GM23338 (cell line): ENCODE data around the gene TMEM9. TPM values are rescaled to one million over a fixed set of nuclear protein-coding genes. Genes with fewer than 3 reads are reported as not detected.

ENCODE experiments used
- ATAC-seq: fragments of 200-7000 bp; cut with Tn5 transposase; 3 replicates; pipeline ENCODE4 v1.9.1; 2020
- DNase-seq: peaks from one replicate; pipeline ENCODE4 v3.0.0-alpha.2; 2015; ENCODE audit warnings: low spot score
- H2AFZ ChIP-seq: fragments of 200-600 bp; sonication (generic); 2 replicates; pipeline ENCODE4 v1.8.0; 2016; ENCODE audit warnings: antibody characterized with exemption, mild to moderate bottlenecking, moderate library complexity
- H3F3A ChIP-seq: fragments of 200-600 bp; sonication (generic); replicated peaks from 2 replicates; pipeline ENCODE4 v1.8.0; 2017; ENCODE audit warnings: antibody characterized with exemption, mixed run types, low read depth
- H3K27ac ChIP-seq: fragments of 200-600 bp; sonication (generic); 2 replicates; pipeline ENCODE4 v1.6.1; 2016; ENCODE audit warnings: low read depth
- H3K27me3 ChIP-seq: fragments of 200-600 bp; sonication (generic); 2 replicates; pipeline ENCODE4 v1.8.0; 2016; ENCODE audit warnings: mild to moderate bottlenecking, mixed run types, moderate library complexity; ENCODE audit not compliant: insufficient read depth
- H3K36me3 ChIP-seq: fragments of 200-600 bp; sonication (generic); 2 replicates; pipeline ENCODE4 v1.8.0; 2016; ENCODE audit warnings: mild to moderate bottlenecking; ENCODE audit not compliant: insufficient read depth
- H3K4me1 ChIP-seq: fragments of 200-600 bp; sonication (generic); 2 replicates; pipeline ENCODE4 v1.8.0; 2016; ENCODE audit warnings: mild to moderate bottlenecking, moderate library complexity; ENCODE audit not compliant: insufficient read depth
- H3K4me2 ChIP-seq: fragments of 200-600 bp; sonication (generic); 2 replicates; pipeline ENCODE4 v1.7.1; 2017; ENCODE audit warnings: mixed run types
- H3K4me3 ChIP-seq: fragments of 200-600 bp; sonication (generic); 2 replicates; pipeline ENCODE4 v1.6.1; 2016; ENCODE audit warnings: mixed run types
- H3K79me2 ChIP-seq: fragments of 200-600 bp; sonication (generic); replicated peaks from 2 replicates; pipeline ENCODE4 v1.8.0; 2017; ENCODE audit warnings: mild to moderate bottlenecking; ENCODE audit not compliant: insufficient read depth
- H3K9me2 ChIP-seq: fragments of 200-600 bp; sonication (generic); 2 replicates; pipeline ENCODE4 v1.8.0; 2017; ENCODE audit not compliant: insufficient read depth
- H4K20me1 ChIP-seq: fragments of 200-600 bp; sonication (generic); replicated peaks from 2 replicates; pipeline ENCODE4 v1.8.0; 2017; ENCODE audit warnings: mild to moderate bottlenecking; ENCODE audit not compliant: insufficient read depth
- H3K27ac Mint-ChIP-seq: 2 replicates; pipeline ENCODE4 v1.8.0; 2020; ENCODE audit warnings: inconsistent platforms, mild to moderate bottlenecking, moderate library complexity, mixed read lengths
- H3K27me3 Mint-ChIP-seq: 3 replicates; pipeline ENCODE4 v1.8.0; 2022; ENCODE audit warnings: low read depth, mild to moderate bottlenecking, moderate library complexity, mixed read lengths, inconsistent platforms; ENCODE audit not compliant: insufficient read depth, poor library complexity
- H3K36me3 Mint-ChIP-seq: 3 replicates; pipeline ENCODE4 v1.8.0; 2021; ENCODE audit warnings: low read depth, mild to moderate bottlenecking, inconsistent platforms, moderate library complexity, mixed read lengths
- H3K4me1 Mint-ChIP-seq: 3 replicates; pipeline ENCODE4 v1.8.0; 2020; ENCODE audit warnings: mild to moderate bottlenecking, inconsistent platforms, mixed read lengths
- H3K4me3 Mint-ChIP-seq: 3 replicates; pipeline ENCODE4 v1.8.0; 2021; ENCODE audit warnings: moderate library complexity, mild to moderate bottlenecking, inconsistent platforms, mixed read lengths
- H3K9me3 Mint-ChIP-seq: 3 replicates; pipeline ENCODE4 v1.8.0; 2020; ENCODE audit warnings: moderate library complexity, mild to moderate bottlenecking, inconsistent platforms, mixed read lengths
- CREB1 ChIP-seq: fragments of 250-450 bp; sonication (Bioruptor Pico); IDR thresholded peaks from 2 replicates; pipeline ENCODE4 v1.5.0; 2020; ENCODE audit warnings: low read depth, mild to moderate bottlenecking, moderate library complexity
- CTCF ChIP-seq, 2 experiments: fragments of 200-600 bp in 1 of 2; sonication (generic) in 1 of 2; conservative IDR thresholded peaks; 2 replicates each; pipeline versions ENCODE4 v1.5.1 to v1.6.1; 2016 to 2017; ENCODE audit warnings: antibody characterized with exemption in 2 of 2, low read depth in 2 of 2, mild to moderate bottlenecking in 2 of 2, moderate library complexity in 1 of 2
- NANOG ChIP-seq: IDR thresholded peaks from 2 replicates; pipeline ENCODE4 v1.6.1; 2016; ENCODE audit warnings: antibody characterized with exemption, borderline replicate concordance
- POLR2AphosphoS5 ChIP-seq: IDR thresholded peaks from 2 replicates; pipeline ENCODE4 v1.6.1; 2016; ENCODE audit warnings: antibody characterized with exemption, low read depth
- REST ChIP-seq: IDR thresholded peaks from one replicate; pipeline ENCODE4 v1.6.1; 2018; ENCODE audit warnings: antibody characterized with exemption; ENCODE audit not compliant: unreplicated experiment
- STAT1 ChIP-seq: IDR thresholded peaks from one replicate; pipeline ENCODE4 v1.6.1; 2016; ENCODE audit warnings: antibody characterized with exemption; ENCODE audit not compliant: unreplicated experiment
- ZNF114 ChIP-seq: fragments of 250-450 bp; sonication (Bioruptor Pico); IDR thresholded peaks from 2 replicates; pipeline ENCODE4 v1.5.0; 2020; ENCODE audit warnings: mild to moderate bottlenecking, moderate library complexity
- ZNF331 ChIP-seq: fragments of 250-450 bp; sonication (Bioruptor Pico); IDR thresholded peaks from 2 replicates; pipeline ENCODE4 v1.5.0; 2020; ENCODE audit warnings: low read depth, mild to moderate bottlenecking, moderate library complexity
- ZNF462 ChIP-seq: fragments of 250-450 bp; sonication (Bioruptor Pico); IDR thresholded peaks from 2 replicates; pipeline ENCODE4 v1.5.0; 2020; ENCODE audit warnings: mild to moderate bottlenecking, moderate library complexity
- polyA plus RNA-seq: library from polyadenylated mRNA; unstranded; fragments of >200 nt; fragmentation: Nextera tagmentation; extraction: Ambion mirVana; gene quantifications from 2 replicates; pipeline ENCODE4 v1.2.1, GENCODE V29; 2016
- total RNA-seq: library from RNA; depleted of rRNA; stranded (reverse); fragments of >200 nt; shearing (Covaris generic); gene quantifications from 2 replicates; pipeline ENCODE4 v1.2.3, GENCODE V29; 2014

The TMEM9 gene
- total and polyA plus RNA-seq, 2 experiments from 2014 or later = 78.6 to 147 TPM

GRCh38 chr1:201111156-201111555, 43.1 kb downstream of the TMEM9 start (continued):
- TF ChIP-seq ZNF462 (CRISPR knock-in tag) (no peak), ZNF331 (CRISPR knock-in tag) (no peak), POLR2AphosphoS5 (no peak), STAT1 (no peak), NANOG (no peak), ZNF114 (CRISPR knock-in tag) (no peak), CTCF (conservative IDR thresholded peaks at IDR 0.05; ENCODE audit: low read depth in 2 of 2) (no peak), CREB1 (CRISPR knock-in tag) (no peak)

- TF ChIP-seq CREB1 (CRISPR knock-in tag) (no peak), STAT1 (no peak), POLR2AphosphoS5 (no peak), REST (no peak), CTCF (conservative IDR thresholded peaks at IDR 0.05; ENCODE audit: low read depth in 2 of 2) (no peak)
- Histone ChIP-seq H3K4me2 (no peak overlapping the region), H3K9me2 (no peaks in the 10 kb centered on the region), H2AFZ (no peak overlapping the region), H3K79me2 (no peaks in the 10 kb centered on the region), H3K4me3 (no peak overlapping the region), H3F3A (no peaks in the 10 kb centered on the region), H3K27me3 (peaks cover 25% of the 10 kb centered on the region), H3K36me3 (no peaks in the 10 kb centered on the region), H3K4me1 (peaks cover 5% of the 10 kb centered on the region), H4K20me1 (no peaks in the 10 kb centered on the region), H3K27ac (no peak overlapping the region)
- H3K36me3 Mint-ChIP-seq = no peaks in the 10 kb centered on the region
- DNase-seq (no peak), ATAC-seq (no peak)
- H3K4me3 Mint-ChIP-seq = no peak overlapping the region
- no peak overlapping the region for H3K27ac Mint-ChIP-seq
- peaks cover 9% of the 10 kb centered on the region; the same call in 2 of the 3 replicates for H3K4me1 Mint-ChIP-seq
- peaks cover 33% of the 10 kb centered on the region for H3K27me3 Mint-ChIP-seq
- H3K9me3 Mint-ChIP-seq = no peaks in the 10 kb centered on the region
Measured at GRCh38 chr1:201110616-201111015, 43.7 kb downstream of the TMEM9 start.
